Muscle of leg (tissue), 11 donors: Measurements from ENCODE around the gene ZNF497. TPM values are rescaled to one million over a fixed set of nuclear protein-coding genes. Genes with fewer than 3 reads are reported as not detected.
A peak's percentile ranks its signal among the peaks of the same experiment; 100 is the strongest.

ENCODE experiments used
- DNase-seq: peaks from one replicate; pipeline ENCODE4 v3.0.0; 2013
- H3K27ac ChIP-seq: one replicate; pipeline ENCODE4 v1.5.1; 2013; ENCODE audit warnings: mild to moderate bottlenecking, low read length, control low read depth
- H3K27me3 ChIP-seq: one replicate; pipeline ENCODE4 v1.6.1; 2013; ENCODE audit warnings: low read length; ENCODE audit not compliant: control insufficient read depth, insufficient read depth
- H3K36me3 ChIP-seq: one replicate; pipeline ENCODE4 v1.6.1; 2013; ENCODE audit warnings: low read length; ENCODE audit not compliant: control insufficient read depth, insufficient read depth
- H3K4me1 ChIP-seq: one replicate; pipeline ENCODE4 v1.6.1; 2013; ENCODE audit warnings: low read length; ENCODE audit not compliant: control insufficient read depth, insufficient read depth
- H3K4me3 ChIP-seq: one replicate; pipeline ENCODE4 v1.5.1; 2013; ENCODE audit warnings: low read length, control low read depth
- H3K9me3 ChIP-seq: replicated peaks from 2 replicates; pipeline ENCODE4 v1.6.1; 2013; ENCODE audit warnings: low read depth, low read length; ENCODE audit not compliant: control insufficient read depth
- WGBS: methylation state at CpG from one replicate; pipeline ENCODE4 v1.1.5; 2013; ENCODE audit warnings: missing lambda C conversion rate; ENCODE audit not compliant: insufficient coverage; 5-methylcytosine and 5-hydroxymethylcytosine counted together
- polyA plus RNA-seq, 8 donors: library from polyadenylated mRNA; unstranded; fragments of 120-200 nt; gene quantifications; one replicate each; pipeline versions ENCODE4 v1.2.1 to v1.2.3, GENCODE V29; 2013; ENCODE audit warnings: inconsistent platforms in 1 of 8, low replicate concordance in 1 of 8; ENCODE audit not compliant: insufficient read length in 8 of 8, insufficient read depth in 1 of 8
- total RNA-seq: library from RNA; stranded (reverse); fragments of 120-200 nt; gene quantifications from one replicate; pipeline ENCODE4 v1.2.4, GENCODE V29; 2013

Gene ZNF497
- total and polyA plus RNA-seq, 9 donors: 1.8 to 3.2 (median 2.7) TPM

DNA sequence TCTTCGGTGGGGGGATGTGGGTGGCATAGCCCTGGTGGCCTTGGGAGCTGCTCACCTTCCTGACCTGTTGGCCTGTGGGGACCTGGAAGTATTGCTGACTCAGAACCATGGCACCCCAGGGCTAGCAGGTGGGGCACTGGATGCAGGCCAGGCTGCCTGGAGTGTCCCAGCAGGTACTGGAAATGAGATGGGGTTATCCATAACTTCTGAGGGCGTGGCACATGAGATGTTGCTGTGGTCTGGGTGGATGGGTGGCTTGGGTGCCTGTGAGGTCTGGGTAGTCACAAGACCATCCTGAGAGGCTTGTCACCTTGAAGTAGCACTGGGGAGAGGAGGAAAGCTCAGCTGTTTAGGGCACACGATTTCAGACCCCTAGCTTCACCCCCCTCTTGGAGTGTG lies 32.3 kb upstream of the ZNF497 start:
- DNase-seq: peak; percentile 12
- no peak overlapping the region for H3K4me3 ChIP-seq
- peaks cover 47% of the 10 kb centered on the region for H3K36me3 ChIP-seq
- H3K9me3 ChIP-seq: no peaks in the 10 kb centered on the region
- WGBS: 93% methylated on average over 2 of the region's 3 CpGs
- peaks cover 37% of the 10 kb centered on the region for H3K27me3 ChIP-seq
- peaks cover 5% of the 10 kb centered on the region for H3K4me1 ChIP-seq
- no peak overlapping the region for H3K27ac ChIP-seq

DNA sequence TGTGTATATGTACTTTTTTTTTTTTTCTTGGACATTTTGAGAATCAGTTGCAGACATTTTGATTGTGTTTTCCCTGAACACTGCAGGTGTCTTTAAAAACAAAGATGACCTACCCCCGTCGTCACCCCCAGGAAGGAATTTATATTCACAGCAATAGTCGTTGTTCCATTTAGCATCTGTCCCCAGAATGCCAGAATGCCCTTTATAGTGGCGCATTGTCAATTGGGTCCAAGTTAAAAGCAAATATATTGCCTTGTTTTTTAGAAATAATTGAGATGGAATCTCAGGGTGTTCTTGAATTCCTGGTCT lies 31.1 kb upstream of the ZNF497 start:
- Histone ChIP-seq H3K27ac (no peak overlapping the region), H3K4me1 (peaks cover 5% of the 10 kb centered on the region), H3K27me3 (peaks cover 37% of the 10 kb centered on the region), H3K4me3 (no peak overlapping the region), H3K36me3 (peaks cover 54% of the 10 kb centered on the region), H3K9me3 (no peaks in the 10 kb centered on the region)
- no peak for DNase-seq
- no CpG with 5 or more reads among the region's 4 CpGs for WGBS

DNA sequence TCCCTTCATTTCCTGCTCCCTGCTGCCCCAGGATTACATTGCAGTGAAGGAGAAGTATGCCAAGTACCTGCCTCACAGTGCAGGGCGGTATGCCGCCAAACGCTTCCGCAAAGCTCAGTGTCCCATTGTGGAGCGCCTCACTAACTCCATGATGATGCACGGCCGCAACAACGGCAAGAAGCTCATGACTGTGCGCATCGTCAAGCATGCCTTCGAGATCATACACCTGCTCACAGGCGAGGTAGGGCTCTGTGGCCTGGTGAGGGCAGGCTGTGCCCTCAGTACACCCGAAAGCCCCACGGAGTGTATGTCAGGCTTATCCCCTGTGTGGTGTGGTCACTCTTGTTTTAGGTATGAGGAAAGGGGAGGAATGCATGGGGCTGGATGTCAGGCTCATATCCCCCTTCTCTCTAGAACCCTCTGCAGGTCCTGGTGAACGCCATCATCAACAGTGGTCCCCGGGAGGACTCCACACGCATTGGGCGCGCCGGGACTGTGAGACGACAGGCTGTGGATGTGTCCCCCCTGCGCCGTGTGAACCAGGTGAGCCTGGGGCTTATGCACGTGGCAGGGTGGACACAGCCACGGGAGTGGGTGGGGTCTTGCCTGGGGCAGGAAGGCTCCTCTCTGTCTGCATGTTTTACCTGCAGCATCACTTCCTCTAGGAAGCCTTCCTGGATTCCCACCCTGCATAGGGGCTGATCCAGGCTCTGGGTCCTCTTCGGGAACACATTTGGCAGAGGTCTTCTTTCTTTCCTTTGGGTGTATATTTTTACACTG lies 30.6 kb upstream of the ZNF497 start:
- DNase-seq: no peak
- WGBS: 92% methylated on average over 22 of the region's 26 CpGs
- Histone ChIP-seq H3K27ac (no peak overlapping the region), H3K9me3 (no peaks in the 10 kb centered on the region), H3K4me1 (peaks cover 7% of the 10 kb centered on the region), H3K4me3 (no peak overlapping the region), H3K36me3 (peaks cover 58% of the 10 kb centered on the region), H3K27me3 (peaks cover 35% of the 10 kb centered on the region)

GRCh38 chr19:58388175-58388526 lies 25.6 kb upstream of the ZNF497 start:
- H3K4me1 ChIP-seq: peaks cover 24% of the 10 kb centered on the region
- H3K9me3 ChIP-seq: no peaks in the 10 kb centered on the region
- no peaks in the 10 kb centered on the region for H3K27me3 ChIP-seq
- peaks cover 38% of the 10 kb centered on the region for H3K36me3 ChIP-seq
- WGBS: 89% methylated on average over 1 of the region's 3 CpGs
- H3K4me3 ChIP-seq: peak overlapping the region; percentile 79
- no peak overlapping the region for H3K27ac ChIP-seq
- no peak for DNase-seq

GRCh38 chr19:58387338-58388174 lies 25.0 kb upstream of the ZNF497 start:
- peak overlapping the region; percentile 43 for H3K27ac ChIP-seq
- peak overlapping the region; percentile 79 for H3K4me3 ChIP-seq
- peaks cover 32% of the 10 kb centered on the region for H3K36me3 ChIP-seq
- no peaks in the 10 kb centered on the region for H3K9me3 ChIP-seq
- H3K4me1 ChIP-seq: peaks cover 24% of the 10 kb centered on the region
- no peak for DNase-seq
- 17% methylated on average over 24 of the region's 39 CpGs for WGBS
- H3K27me3 ChIP-seq: no peaks in the 10 kb centered on the region

GRCh38 chr19:58386576-58387337 lies 24.2 kb upstream of the ZNF497 start, which contains the start of gene RPS5:
Gene RPS5 (plus strand): TSS chr19:58387269. CDS start chr19:58388138, 869 bp downstream.
- DNase-seq: peak; percentile 100
- Histone ChIP-seq H3K4me1 (peaks cover 26% of the 10 kb centered on the region), H3K36me3 (peaks cover 26% of the 10 kb centered on the region), H3K27ac (peak within 1 kb of the TSS; percentile 98), H3K4me3 (peak within 1 kb of the TSS; percentile 79), H3K27me3 (no peaks in the 10 kb centered on the region), H3K9me3 (no peaks in the 10 kb centered on the region)
- WGBS: under 1% methylated on average over 62 of the region's 64 CpGs

GRCh38 chr19:58385891-58386575 lies 23.5 kb upstream of the ZNF497 start:
- peaks cover 30% of the 10 kb centered on the region for H3K4me1 ChIP-seq
- H3K27me3 ChIP-seq: no peaks in the 10 kb centered on the region
- DNase-seq: peak; percentile 42
- under 1% methylated on average over 25 of the region's 36 CpGs for WGBS
- H3K27ac ChIP-seq: peak overlapping the region; percentile 98
- no peaks in the 10 kb centered on the region for H3K9me3 ChIP-seq
- H3K36me3 ChIP-seq: peaks cover 19% of the 10 kb centered on the region
- peak overlapping the region; percentile 79 for H3K4me3 ChIP-seq

DNA sequence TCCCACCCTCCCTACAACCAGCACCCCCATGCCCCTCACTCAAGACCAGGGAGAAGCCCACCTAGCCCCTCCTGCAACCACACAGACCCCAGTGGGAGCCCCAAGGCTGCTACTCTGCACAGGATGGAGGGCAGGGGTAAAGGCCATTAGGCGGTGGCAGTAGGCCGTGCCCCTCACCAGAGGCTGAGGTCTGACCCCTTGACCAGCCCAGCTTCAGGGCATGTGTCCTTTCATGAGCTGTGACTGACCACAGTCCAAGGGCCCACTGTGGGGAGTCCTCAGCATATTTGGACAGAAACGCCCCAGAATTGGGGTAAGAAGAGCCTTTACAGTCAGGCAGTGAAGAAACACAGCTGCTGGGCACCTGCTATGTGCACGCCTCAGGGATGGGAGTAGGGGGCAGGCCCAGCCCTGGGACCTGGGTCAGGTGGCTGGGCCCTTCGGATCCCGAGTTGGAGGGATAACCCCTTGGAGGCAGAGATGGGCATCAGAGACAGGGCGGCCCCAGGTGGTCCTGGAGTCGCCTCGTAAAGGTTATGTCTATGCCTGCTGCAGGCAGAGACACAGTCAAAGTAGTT lies 22.9 kb upstream of the ZNF497 start:
- Histone ChIP-seq H3K36me3 (peaks cover 13% of the 10 kb centered on the region), H3K9me3 (no peaks in the 10 kb centered on the region), H3K4me1 (peaks cover 31% of the 10 kb centered on the region), H3K4me3 (peak overlapping the region; percentile 79), H3K27ac (peak overlapping the region; percentile 98), H3K27me3 (no peaks in the 10 kb centered on the region)
- WGBS: 67% methylated on average over 8 of the region's 9 CpGs
- no peak for DNase-seq

DNA sequence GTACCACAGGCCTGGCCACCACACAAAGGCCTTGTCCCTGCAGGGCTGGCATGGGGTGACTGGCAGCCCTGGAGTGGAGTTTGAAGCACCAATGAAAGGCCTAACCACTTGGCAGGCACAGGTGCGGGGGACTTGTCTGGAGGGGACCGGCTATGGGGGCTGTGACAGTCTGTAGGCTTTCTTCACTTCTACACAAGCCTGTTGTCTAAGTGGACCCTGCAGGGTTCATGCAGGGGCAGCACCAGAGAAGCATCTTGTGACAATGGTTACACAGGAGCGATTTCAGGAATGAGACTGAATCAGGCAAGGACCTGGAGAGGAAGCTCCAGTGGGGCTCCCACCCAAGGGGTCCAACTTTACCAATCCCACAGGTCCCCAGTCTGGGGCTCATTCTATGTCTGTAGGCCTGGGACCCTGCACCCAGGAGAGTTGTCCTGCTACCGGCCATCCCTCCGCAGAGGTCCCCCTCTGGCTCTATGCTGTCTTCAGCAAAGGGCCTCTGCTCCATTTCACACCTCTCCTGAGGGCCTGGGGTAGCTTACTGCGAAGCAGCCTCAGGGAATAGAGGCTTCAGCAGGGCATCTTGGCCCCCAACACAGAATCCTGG lies 20.5 kb upstream of the ZNF497 start:
- Histone ChIP-seq H3K27ac (no peak overlapping the region), H3K27me3 (no peaks in the 10 kb centered on the region), H3K9me3 (no peaks in the 10 kb centered on the region), H3K4me1 (peaks cover 40% of the 10 kb centered on the region), H3K4me3 (no peak overlapping the region), H3K36me3 (peaks cover 2% of the 10 kb centered on the region)
- WGBS: 84% methylated on average over 4 of the region's 6 CpGs
- no peak for DNase-seq
